GM06990 (cell line): Measurements from ENCODE around the gene NKAIN4.

ENCODE experiments used
- DNase-seq: peaks from one replicate; pipeline ENCODE4 v3.0.0-alpha.2; 2011; ENCODE audit not compliant: insufficient read length; ENCODE audit errors: extremely low read depth
- H3K27me3 ChIP-seq: replicated peaks from 2 replicates; pipeline ENCODE4 v1.6.0; 2011; ENCODE audit warnings: low read length; ENCODE audit not compliant: control insufficient read depth, insufficient read depth
- H3K36me3 ChIP-seq: 2 replicates; pipeline ENCODE4 v1.5.1; 2011; ENCODE audit warnings: low read length; ENCODE audit not compliant: control insufficient read depth, insufficient read depth
- H3K4me3 ChIP-seq: replicated peaks from 2 replicates; pipeline ENCODE4 v1.5.1; 2011; ENCODE audit warnings: low read depth, mild to moderate bottlenecking, control low read depth, low read length
- TF ChIP-seq, protein P1 (sequence below): IDR thresholded peaks from 2 replicates; pipeline ENCODE4 v1.5.1; 2011; ENCODE audit warnings: low read length, control low read depth, mild to moderate bottlenecking, inconsistent platforms; ENCODE audit not compliant: insufficient read depth, poor library complexity, severe bottlenecking

Gene NKAIN4

DNA sequence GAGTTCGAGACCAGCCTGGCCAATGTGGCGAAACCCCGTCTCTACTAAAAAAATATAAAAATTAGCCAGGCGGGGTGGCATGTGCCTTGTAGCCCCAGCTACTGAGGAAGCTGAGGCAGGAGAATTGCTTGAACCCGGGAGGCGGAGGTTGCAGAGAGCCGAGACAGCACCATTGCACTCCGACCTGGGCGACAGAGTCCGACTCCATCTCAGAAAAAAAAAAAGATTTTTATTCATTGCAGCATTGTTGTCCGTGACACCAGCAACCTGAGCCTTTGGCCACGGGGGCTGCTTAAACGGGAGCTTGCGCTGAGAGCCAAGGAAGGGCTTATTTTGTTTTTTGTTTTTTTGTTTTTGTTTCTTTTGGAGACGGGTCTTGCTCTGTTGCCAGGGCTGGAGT lies 25.7 kb upstream of the NKAIN4 start:
- Histone ChIP-seq H3K4me3 (no peak overlapping the region), H3K27me3 (no peaks in the 10 kb centered on the region), H3K36me3 (peaks cover 36% of the 10 kb centered on the region)
- no peak for DNase-seq
- TF ChIP-seq, protein P1, sequence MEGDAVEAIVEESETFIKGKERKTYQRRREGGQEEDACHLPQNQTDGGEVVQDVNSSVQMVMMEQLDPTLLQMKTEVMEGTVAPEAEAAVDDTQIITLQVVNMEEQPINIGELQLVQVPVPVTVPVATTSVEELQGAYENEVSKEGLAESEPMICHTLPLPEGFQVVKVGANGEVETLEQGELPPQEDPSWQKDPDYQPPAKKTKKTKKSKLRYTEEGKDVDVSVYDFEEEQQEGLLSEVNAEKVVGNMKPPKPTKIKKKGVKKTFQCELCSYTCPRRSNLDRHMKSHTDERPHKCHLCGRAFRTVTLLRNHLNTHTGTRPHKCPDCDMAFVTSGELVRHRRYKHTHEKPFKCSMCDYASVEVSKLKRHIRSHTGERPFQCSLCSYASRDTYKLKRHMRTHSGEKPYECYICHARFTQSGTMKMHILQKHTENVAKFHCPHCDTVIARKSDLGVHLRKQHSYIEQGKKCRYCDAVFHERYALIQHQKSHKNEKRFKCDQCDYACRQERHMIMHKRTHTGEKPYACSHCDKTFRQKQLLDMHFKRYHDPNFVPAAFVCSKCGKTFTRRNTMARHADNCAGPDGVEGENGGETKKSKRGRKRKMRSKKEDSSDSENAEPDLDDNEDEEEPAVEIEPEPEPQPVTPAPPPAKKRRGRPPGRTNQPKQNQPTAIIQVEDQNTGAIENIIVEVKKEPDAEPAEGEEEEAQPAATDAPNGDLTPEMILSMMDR, result no peak

DNA sequence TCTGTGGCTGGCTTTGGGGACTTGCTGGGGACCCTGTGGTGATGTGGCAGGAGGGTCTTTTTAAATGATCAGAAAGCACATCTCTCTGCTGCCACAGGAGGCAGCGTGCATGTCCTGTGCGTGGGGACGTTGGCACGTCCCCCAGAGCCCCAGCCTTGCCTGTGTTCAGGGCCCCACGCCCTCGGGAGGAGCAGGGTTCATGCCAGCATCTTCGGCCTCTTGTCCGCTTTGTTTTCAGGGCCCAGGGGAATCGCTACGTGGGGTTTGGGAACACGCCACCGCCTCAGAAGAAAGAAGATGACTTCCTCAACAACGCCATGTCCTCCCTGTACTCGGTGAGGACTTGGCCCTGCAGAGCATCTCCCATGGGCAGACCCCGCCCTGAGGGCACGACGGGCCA lies 24.4 kb upstream of the NKAIN4 start:
- Histone ChIP-seq H3K36me3 (peaks cover 34% of the 10 kb centered on the region), H3K27me3 (no peaks in the 10 kb centered on the region), H3K4me3 (no peak overlapping the region)
- TF ChIP-seq, protein P1, result no peak
- no peak for DNase-seq

DNA sequence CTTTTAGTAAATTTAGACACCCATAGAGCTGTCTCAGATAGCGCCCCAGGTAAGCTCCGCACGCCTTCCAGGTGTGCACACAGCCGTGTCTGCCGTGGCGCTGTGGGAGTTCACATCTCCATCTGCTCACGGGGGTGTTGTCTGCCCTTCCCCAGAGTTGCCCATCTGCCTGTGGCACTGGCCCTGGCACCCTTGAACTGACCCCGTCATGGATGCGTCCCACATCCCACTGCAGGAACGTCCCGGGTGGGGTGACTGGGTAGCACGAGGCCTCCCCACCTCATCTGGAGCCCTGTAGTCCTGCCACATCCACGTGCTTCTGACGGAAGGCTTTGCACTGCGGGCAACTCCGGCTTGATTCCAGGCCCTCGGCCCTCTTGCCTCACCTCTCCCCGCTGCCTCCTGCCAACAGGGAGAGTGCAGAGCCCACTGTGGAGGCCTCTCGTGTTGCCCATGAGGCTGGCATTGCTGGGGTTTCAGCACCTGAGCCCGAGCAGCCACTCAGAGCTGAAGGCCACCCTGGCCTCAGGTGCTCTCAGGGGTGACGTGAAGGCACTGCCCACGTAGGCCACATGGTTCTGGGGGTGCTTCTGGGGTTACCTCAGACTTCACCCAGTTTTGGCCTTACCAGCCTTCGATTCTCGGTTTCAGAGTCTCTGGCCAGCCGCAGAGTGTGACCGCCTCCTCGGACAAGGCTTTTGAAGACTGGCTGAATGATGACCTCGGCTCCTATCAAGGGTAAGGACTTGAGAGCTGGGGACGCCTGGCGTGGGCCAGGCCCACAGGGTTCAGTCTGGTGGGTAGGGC lies 23.4 kb upstream of the NKAIN4 start:
- DNase-seq, result no peak
- TF ChIP-seq, protein P1, result no peak
- H3K27me3 ChIP-seq, result no peaks in the 10 kb centered on the region
- H3K4me3 ChIP-seq, result no peak overlapping the region
- peaks cover 25% of the 10 kb centered on the region for H3K36me3 ChIP-seq

DNA sequence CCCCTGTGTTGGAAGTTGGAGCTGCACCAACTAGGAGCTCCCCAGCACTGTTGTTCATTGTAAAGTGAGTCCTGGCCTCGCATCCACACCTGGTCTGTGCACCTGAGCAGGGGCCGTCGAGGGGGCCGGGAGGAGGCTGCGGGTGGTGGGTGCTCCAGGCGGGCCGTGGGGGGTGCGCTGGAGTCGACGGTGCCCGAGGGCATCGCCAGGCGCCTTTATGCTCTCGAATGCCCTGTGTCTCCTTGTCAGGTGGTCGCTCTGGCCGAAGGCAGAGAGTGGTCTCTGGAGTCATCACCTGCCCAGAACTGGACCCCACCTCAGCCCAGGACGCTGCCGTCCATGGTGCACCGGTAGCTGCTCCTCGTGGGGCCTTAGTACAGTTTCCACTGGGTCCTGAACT lies 22.7 kb upstream of the NKAIN4 start:
- Histone ChIP-seq H3K4me3 (no peak overlapping the region), H3K27me3 (no peaks in the 10 kb centered on the region), H3K36me3 (peaks cover 24% of the 10 kb centered on the region)
- DNase-seq, result no peak
- TF ChIP-seq, protein P1, result no peak

DNA sequence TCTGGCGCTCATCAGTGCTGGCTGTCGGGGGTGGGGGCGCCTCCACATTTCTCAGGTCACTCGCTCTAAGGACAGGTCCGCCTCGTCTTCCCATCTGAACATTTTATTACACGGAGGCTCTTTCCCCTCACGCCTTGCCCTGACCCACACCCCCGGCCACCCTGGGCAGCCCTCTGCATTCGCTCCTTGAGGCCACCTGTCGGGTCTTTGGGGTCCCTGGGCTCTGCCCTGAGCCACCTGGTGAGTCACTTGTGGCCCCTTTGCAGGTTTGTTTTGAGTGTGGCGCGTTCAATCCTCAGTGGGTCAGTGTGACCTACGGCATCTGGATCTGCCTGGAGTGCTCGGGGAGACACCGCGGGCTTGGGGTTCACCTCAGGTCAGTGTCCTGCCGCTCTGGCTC lies 21.6 kb upstream of the NKAIN4 start:
- DNase-seq, result no peak
- peaks cover 20% of the 10 kb centered on the region for H3K36me3 ChIP-seq

More for the DNA sequence above, 21.6 kb upstream of the NKAIN4 start:
- Histone ChIP-seq H3K4me3 (no peak overlapping the region), H3K27me3 (no peaks in the 10 kb centered on the region)
- TF ChIP-seq, protein P1, result no peak
